NCI-H1930 (cell line): Measurements from ENCODE around the gene TCIRG1.

Experiments used
- DNase-seq, 2 experiments: peaks; one replicate each; lab custom pipeline; 2025; lab: John Stamatoyannopoulos, UW

Gene TCIRG1

GRCh38 chr11:68016904-68017817 is 21.7 kb upstream of the TCIRG1 start:
- no peak for DNase-seq

DNA sequence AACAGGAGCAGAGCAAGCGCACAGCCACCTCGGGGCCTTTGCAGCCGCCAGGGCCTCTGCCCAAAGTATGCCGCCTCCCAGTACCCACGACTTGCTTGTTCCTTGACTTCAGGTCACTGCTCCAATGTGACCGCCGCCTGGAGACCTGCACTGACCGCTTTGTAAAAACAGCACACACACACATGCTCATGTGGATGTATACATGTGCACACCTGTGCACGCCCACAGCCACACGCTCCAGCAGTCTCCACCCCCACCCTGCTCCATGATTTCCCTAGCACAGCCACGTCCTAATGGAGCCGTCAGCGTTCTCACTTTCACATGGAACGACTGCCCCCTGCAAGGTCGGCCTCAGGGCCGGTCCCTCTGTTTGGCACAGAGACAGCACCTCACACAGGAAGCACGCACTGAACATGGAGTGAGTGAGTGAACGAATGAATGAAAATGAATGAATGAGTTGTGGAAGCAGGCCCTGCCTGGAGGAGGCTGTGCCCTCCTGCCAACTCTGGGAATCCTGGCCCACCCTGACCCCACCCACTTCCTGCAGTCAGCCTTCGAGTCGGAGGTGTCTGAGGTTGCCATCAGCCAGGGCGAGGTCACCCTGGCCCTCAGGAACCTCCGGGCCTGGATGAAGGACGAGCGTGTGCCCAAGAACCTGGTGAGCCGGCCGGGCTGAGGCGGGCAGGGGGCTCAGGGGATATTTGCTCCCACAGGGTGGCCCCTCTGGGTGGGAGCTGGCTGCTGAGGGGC is 20.7 kb upstream of the TCIRG1 start:
- no peak for DNase-seq

DNA sequence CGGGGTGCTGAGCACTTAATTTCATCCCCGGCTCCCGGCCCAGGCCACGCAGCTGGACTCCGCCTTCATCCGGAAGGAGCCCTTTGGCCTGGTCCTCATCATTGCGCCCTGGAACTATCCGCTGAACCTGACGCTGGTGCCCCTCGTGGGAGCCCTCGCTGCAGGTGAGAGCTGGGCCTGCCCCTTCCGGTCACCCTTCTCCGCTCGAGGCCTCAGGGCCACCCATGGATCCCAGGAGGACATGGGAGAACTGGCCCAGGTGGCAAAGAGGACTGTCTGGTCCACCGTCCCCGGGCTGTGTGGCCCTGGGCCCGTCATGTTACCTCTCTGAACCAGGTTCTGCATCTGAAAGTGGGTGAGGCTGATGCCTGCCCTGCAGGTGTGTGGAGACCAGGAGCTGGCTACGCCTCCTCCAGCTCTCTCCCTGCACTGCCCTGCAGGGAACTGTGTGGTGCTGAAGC is 20.1 kb upstream of the TCIRG1 start:
- no peak for DNase-seq

DNA sequence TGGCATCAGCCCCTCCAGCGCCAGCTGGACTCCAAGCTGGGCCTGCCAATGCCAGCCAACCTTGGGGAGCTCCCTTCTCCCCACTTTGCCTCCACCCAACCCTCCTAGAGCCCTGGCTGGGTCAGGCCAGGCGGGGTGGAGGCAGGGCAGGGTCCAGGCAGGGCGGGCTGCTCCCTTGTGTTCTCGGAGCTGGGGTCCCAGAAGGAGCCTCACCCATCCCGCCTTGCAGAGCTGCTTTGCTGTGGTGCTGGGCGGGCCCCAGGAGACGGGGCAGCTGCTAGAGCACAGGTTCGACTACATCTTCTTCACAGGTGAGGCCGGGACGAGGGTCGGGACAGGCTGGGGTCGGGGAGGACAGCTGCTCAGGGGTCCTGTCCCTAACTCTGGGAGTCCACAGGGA is 19.3 kb upstream of the TCIRG1 start:
- no peak for DNase-seq

DNA sequence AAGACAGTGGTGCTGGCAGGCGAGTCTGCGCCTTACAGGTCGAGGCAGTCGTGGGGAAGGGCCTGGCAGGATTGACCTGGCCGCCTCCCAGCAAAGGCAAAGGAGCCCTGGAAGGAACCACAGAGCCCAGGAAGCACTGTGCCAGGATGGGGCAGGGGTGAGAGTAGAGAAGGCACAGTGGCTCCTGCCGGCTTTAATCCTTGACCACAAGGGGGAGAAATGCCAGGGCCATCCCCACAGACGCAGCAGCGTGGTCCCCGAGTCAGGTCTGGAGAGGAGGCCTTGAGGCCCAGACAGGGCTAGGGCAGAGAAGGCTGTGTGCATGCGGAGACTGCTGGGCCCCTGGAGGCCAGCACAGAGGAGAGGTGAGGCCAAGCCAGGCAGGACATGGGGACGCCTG is 18.2 kb upstream of the TCIRG1 start:
- DNase-seq: peak in 1 of 2 experiments; percentile 10

DNA sequence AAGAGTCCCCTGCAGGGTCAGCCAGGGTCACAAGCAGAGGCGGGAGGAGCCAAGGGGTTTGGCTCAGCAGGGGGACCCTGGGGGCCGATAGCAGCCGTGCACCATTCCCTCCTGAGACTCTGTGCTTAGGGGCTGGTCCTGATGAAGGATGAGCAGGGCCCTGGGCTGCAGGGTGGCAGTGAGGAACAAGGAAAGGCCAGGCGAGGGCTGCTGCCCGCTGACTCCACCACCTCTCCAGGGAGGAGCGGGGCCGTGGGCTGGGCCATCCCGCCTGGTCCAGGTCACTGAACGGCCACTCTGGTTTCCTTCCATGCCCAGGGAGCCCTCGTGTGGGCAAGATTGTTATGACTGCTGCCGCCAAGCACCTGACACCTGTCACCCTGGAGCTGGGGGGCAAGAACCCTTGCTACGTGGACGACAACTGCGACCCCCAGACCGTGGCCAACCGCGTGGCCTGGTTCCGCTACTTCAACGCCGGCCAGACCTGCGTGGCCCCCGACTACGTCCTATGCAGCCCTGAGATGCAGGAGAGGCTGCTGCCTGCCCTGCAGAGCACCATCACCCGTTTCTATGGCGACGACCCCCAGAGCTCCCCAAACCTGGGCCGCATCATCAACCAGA is 17.5 kb upstream of the TCIRG1 start:
- no peak for DNase-seq

DNA sequence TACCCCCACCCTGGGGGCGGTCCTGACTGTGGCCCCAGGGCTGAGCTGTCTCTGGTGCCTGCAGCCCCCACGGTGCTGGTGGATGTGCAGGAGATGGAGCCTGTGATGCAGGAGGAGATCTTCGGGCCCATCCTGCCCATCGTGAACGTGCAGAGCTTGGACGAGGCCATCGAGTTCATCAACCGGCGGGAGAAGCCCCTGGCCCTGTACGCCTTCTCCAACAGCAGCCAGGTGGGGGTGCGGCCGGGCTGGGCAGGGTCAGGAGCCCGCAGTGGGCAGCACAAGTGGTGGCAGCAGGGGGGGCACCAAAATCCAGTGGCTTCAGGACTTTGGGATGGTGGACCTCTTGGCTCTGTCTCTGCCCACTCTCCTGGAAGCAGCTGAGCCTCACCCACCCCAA is 16.3 kb upstream of the TCIRG1 start:
- no peak for DNase-seq

- DNase-seq: no peak
Observed at GRCh38 chr11:68024508-68024907, 14.3 kb upstream of the TCIRG1 start.

DNA sequence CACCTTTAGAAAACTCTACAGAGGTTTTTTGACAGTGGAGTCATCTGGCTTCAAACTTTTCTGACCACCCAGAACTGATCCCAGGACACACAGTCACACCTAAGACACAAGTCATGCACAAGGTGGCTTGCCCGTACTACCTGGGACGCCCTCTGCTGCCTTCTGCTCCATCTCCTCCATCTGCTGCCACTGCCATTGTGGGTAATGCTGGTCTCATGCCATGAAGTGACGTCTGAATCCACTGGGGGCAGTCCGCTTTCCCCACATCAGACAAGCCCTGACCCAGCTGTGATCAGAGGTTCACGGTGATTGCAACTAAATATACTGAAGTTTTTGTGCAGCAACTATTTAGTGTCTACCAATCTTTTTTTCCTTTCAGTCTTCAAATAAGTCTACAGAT is 13.8 kb upstream of the TCIRG1 start:
- no peak for DNase-seq

- no peak for DNase-seq
Observed at GRCh38 chr11:68026391-68027105, 12.3 kb upstream of the TCIRG1 start.

- DNase-seq: no peak
Observed at GRCh38 chr11:68027667-68028066, 11.2 kb upstream of the TCIRG1 start.

GRCh38 chr11:68028802-68029545 is 9.9 kb upstream of the TCIRG1 start:
- DNase-seq: no peak

DNA sequence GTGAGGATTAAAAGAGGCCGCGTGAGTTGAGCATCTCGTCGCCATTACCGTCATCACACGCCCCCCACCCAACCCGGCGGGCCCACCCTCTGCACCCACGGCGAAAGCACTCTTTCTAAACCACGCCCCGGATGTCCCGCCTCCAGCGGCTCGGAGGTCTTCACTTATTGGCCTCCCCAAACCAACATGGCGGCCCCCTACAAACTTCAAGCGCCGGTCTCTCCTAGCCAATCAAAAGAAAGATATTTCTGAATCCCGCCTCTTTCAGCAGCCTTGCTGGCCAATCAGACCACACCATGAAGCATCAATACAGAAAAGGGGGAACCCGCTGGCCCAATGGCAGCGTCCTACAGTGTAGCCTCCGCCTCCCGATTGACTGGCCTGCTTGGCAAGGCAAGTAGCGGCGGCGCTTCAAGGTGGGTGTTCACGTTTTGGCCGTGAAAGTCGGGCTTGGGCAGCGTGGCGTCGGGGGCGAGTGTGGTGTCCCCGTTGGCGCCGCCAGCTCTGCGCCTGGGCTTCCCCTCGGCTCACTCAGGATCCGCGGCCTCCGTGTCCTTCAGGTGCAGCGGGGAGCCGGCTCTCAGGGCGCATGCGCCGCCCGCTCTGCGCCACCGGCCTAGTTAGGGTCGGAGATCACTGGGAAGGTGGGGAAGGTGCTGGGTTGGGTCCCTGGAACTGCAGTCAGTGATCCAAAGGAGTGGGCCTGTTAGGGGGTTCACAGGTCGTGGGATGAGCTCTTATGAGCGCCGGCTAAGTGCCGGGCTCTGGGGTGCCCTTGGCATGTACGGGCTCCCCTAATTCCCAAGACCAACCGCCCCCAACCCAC is 8.3 kb upstream of the TCIRG1 start, which contains the start of gene NDUFS8:
Gene NDUFS8, plus strand, starts transcription at position 364 of the 826 bp plus-strand sequence. CDS start 1,471 bp downstream, outside the sequence.
- peak; percentile 97 to 99 for DNase-seq

- DNase-seq: no peak
Observed at GRCh38 chr11:68031144-68031464, 7.7 kb upstream of the TCIRG1 start.

DNA sequence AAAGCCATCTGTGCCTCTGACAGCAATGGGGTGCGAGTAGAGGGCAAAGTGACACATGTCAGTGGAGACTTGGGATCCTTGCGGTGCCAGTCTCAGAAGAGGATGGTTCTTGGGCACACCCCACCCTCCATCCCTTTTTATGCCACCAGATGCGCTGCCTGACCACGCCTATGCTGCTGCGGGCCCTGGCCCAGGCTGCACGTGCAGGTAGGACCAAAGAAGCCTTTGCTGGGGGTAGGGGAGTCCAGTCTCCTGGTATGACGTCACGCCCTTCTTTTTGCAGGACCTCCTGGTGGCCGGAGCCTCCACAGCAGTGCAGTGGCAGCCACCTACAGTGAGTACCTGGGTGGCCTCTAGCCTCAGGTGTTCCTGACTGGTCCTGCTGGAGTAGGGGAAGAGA is 6.8 kb upstream of the TCIRG1 start:
- no peak for DNase-seq

DNA sequence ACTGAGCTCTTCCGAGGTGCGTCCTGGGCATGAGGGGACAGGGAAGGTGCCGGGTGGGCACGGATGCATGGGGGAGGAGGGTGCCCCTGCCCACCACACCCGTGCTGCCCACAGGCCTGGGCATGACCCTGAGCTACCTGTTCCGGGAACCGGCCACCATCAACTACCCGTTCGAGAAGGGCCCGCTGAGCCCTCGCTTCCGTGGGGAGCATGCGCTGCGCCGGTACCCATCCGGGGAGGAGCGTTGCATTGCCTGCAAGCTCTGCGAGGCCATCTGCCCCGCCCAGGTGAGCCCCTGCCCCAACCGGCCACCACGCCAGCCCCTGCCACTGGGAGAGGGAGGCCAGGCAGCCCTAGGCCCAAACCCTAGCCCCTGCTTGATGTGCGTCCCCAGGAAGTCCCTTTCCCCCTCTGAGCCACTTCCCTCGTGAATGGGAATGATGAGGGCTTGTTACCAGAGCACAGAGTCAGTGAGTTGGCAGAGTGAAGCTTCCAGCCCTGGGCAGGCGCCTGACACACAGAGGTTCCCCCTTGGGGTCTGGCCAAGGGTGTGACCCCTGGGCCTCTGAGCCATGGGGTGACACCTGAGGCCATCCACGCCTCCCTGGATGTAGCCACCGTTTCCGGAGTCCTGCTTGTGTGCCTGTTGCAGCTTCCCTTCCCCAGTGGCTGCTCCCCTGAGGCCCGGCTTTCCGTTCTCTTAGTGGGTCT is 5.7 kb upstream of the TCIRG1 start:
- DNase-seq: no peak

- DNase-seq: no peak
Observed at GRCh38 chr11:68033708-68034045, 5.1 kb upstream of the TCIRG1 start.

GRCh38 chr11:68035266-68035876 is 3.5 kb upstream of the TCIRG1 start:
- DNase-seq: no peak

DNA sequence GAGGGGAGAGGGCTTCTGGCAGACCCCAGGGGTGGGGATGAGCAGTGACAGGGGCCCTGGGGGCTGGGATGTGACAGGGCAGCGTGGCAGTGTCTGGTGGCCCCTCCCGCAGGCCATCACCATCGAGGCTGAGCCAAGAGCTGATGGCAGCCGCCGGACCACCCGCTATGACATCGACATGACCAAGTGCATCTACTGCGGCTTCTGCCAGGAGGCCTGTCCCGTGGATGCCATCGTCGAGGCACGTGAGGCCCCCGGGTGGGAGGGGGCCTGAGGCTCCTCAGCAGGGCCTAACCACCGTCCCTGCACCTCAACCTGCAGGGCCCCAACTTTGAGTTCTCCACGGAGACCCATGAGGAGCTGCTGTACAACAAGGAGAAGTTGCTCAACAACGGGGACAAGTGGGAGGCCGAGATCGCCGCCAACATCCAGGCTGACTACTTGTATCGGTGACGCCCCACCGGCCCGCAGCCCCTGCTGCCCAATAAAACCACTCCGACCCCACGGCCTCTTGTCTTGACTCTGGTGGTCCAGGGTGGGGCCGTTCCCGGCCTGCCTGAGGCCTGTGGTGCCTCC is 2.6 kb upstream of the TCIRG1 start:
- no peak for DNase-seq
